ENCODE results near the gene C9orf78.

- TF ChIP-seq CTCF (IDR thresholded peaks at IDR 0.05; ENCODE audit: insufficient read depth, low read depth, low read length), result no peak
- no peak for TF ChIP-seq EZH2 (IDR thresholded peaks at IDR 0.05; ENCODE audit: insufficient read depth, low read length)
Observed at GRCh38 chr9:129785866-129786265, 49.2 kb downstream of the C9orf78 start.
